HG03095 (cell line): ENCODE results near the gene ATCAY.
"Not testable (repeated sequence)": the region's sequence is repeated elsewhere in the genome, so short reads cannot be mapped to it uniquely, and the experiment has no call there.

ENCODE experiments used
- ATAC-seq: cut with Tn5 transposase; IDR thresholded peaks from one replicate; pipeline ENCODE4 v1.9.1; 2021; ENCODE audit warnings: moderate library complexity; ENCODE audit not compliant: unreplicated experiment

ATCAY gene

DNA sequence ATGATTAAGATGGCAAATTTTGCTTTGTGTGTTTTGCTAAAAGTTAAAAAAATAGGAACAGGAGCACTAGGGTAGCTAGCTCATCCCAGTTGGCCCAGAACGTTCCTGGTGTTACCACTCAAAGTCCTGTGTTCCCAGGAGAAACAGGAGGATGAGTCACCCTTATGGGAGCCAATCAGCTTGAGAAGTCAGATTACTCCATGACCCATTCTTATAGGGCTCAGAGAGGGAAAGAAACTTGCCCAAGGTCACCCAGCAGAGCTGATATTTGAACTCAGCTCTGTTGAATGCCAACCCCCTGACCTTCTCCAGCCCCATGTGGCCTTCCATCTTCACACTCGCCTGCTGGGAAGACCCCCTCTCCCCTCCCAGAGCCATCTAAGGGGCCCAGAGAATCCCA lies 65.4 kb downstream of the ATCAY start:
- ATAC-seq, result no peak

GRCh38 chr19:3947316-3947933 lies 66.9 kb downstream of the ATCAY start:
- ATAC-seq, result not testable (repeated sequence)

DNA sequence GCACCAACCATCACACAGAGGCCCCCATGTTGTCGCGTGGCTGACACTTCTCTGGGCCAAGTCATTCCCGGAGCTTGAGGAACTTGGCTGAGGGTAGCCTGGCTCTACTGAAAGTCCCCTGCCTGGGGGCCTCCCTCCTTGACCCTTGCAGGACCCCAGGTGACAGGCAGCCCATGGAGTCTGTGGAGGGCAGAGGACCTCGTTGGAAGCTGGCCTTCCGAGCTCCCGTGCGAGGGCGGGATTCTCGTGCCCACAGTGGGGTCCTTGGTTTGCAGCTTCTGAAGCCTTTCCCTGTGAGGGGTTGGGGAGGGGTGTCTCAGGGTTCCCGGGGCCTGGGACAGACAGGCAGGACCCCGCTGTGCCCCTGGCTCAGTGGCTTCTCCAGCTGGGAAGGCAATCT lies 68.8 kb downstream of the ATCAY start:
- ATAC-seq, result no peak

GRCh38 chr19:3949997-3950859 lies 69.7 kb downstream of the ATCAY start:
- no peak for ATAC-seq

DNA sequence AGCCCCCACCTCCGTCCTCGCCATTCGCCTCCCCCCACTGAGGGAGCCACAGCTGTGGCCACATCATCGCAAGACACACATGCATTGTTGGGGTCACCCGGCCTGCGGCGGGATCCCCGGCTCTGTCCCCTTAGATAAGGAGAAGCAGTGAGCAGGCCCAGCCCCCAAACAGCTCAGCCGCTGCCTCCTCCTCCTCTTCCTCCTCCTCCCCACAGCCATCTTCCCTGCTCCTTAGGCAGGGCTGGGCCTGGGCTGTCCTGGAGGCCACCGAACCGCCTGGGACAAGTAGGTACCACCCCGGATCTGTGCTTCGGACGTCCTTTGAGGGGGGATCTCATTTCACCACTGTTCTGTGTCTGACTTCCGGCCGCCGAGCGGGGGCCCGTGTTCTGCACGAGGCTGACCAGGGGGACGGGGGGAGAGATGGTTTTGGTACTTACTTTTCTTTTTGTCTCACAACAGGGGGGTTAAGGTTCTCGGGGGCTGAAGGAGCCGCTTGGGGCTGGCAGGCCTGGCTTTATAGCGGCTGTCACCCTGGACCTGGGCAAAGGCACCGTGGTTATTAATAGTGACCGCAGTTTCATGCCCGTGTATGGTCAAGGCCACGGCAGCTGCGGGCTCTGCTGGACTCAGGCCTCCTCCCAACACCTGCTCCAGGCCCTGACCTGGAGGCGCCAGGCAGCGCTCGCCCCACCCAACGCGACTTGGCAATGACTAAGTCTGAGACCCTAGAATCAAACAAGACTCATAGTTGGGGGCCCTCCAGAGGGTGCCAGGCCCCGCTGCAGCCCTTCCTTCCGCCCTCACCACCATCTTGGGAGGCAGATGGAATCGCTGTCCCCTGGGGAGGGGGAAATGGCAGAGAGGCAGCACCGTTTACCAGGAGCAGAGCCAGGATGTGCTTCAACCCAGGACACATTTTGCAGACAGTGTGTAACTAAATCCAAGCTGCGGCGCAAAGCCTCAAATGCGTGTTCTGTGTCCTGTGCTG lies 70.7 kb downstream of the ATCAY start:
- ATAC-seq, result no peak

GRCh38 chr19:3952755-3953276 lies 72.3 kb downstream of the ATCAY start:
- not testable (repeated sequence) for ATAC-seq

DNA sequence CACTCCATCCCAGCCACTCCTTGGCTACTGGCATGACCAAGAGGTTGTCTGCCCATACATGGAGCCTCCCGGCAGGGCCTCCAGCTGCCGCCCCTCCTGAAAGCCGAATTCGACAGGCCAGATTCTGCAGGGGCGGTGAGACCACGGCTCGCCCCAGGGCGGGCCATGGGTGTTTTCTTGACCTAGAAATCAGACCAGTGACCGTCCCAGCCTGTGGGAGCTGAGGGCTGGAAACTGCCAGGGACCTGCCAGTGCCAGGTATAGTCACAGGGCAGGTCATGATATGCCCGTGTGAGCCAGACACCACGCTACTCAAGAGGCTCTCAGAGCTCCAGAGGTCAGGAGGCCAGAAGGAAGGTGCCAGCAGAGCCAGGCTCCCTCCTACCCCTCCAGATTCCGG lies 73.6 kb downstream of the ATCAY start:
- no peak for ATAC-seq

DNA sequence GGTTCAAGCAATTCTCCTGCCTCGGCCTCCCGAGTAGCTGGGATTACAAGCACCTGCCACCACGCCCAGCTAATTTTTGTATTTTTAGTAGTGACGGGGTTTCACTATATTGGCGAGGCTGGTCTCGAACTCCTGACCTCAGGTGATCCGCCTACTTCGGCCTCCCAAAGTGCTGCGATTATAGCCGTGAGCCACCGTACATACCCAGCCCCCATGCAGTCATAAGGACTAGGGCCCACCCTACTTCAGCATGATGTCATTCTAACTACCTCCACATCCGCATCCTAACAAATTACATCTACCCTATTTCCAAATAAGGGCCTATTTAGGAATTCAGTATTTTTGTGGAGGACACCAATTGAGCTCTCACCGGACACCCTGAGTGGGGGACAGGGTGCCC lies 74.8 kb downstream of the ATCAY start:
- ATAC-seq, result not testable (repeated sequence)

- no peak for ATAC-seq
Measured at GRCh38 chr19:3955688-3956087, 75.2 kb downstream of the ATCAY start.

DNA sequence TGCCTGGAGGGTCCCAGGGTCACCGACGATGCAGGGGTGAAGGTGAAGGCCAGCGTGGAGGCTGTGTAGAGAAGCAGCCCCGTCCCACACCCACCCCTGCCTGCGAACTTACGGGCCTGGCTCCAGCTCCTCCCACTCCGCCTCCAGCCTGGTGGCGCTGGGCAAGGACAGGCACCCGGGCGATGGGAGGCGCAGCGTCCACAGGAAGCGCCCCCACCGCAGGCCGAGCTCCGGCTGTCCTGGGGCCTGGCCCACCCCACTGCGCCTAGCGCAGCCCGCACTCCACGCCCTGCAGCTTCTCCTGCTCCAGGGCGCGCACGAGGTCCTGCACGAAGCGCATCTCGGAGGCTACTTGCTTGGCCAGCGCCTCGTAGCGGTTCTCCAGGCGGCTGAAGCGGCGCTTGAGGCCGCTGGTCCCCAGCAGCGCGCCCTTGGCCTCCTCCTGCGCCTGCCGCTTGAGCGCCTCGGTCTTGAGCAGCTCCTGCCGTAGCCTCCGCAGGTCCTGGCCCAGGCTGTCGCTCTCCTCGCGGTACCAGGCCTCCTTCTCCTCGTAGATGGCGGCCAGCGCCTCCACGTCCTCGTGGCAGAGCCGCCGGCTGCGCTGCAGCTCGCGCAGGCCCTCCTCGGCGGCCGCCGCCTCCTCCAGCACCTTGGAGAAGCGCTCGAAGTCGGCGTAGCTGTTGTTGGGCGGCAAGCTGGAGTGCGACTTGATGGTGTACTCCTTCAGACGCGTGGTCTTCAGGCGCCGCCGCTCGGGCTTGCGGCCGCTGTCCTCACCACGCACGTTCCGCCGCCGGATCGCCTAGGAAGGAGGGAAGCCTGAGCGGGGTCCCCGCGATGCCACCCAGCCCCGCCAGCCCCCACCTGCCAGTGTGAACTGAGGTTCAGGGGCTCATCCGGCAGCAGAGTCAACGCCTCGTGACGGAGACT lies 78.6 kb downstream of the ATCAY start:
- no peak for ATAC-seq

DNA sequence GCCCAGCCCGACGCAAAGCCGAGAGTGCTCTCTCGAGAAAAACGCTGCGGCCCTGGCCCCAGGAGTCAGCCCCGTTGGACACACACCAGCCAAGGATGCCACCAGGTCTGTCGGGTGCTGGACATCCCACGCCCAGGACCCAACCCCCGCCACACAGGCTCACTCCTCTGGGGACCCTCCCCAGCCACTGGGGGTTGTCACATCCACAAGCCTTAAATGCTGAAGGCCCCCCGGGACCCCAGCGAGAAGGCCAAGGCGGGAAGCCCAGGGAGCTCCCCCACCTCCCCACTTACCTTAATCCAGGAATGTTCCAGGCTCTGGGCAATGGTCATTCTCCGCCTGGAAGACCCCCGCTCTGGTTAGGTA lies 79.3 kb downstream of the ATCAY start:
- ATAC-seq, result no peak

DNA sequence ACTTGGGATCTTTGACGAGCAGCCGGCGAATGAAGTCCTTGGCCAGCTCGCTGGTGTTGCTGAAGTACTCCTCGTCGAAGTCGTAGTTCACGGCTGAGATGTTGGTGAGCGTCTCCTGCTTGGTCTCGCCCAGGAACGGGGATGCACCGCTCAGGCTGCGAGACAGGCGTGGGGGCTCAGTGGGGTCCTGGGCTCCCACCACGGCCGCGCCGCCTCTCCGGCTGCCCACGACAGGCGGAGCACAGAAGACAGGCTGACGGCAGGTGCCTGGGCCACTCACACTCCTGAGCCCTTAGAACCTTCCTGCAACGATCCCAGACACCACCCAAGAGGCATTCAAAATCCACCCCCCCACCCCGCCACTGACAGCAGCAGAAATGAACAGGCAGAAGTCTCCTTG lies 80.5 kb downstream of the ATCAY start:
- ATAC-seq, result no peak

DNA sequence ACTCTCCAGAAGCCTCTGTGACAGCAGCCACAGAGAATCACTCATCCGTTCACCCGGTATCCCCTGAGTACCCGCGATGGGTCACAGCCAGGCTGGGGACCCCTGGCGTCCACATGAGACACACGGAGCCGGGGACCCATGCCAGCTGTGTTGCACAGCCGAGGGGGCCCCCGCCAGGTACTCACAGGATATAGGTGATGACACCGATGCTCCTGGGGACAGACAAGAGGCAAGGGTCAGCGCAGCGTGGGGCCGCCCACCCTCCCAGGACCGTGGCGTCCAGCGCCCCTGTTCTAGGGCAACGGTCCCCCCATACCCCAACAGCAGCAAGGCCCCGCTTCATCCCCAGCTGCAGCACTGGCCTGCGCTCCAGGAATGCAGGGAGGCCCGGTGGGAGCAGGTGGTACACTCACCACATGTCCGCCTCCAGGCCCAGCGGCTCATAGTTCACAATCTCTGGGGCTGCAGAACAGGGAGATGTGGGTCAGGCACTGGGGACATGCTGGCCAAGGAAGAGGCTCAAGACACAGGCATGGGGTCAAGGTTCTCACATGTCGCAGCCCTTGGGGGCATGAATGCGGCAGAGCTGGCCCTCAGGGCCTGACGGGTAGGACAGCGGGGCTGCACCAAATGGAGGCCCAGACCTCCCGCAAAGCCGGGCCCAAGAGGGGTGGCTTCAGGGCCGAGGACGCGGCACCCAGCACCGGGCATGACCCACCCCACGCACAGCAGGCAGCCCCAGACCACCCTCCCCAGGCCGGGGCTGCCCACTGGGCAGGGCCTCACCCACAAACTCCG lies 83.2 kb downstream of the ATCAY start:
- ATAC-seq, result no peak

GRCh38 chr19:3964256-3965194 lies 84.0 kb downstream of the ATCAY start:
- no peak for ATAC-seq

- ATAC-seq, result no peak
Measured at GRCh38 chr19:3966051-3967017, 85.8 kb downstream of the ATCAY start.

GRCh38 chr19:3967983-3968382 lies 87.5 kb downstream of the ATCAY start:
- ATAC-seq, result not testable (repeated sequence)
